ENCODE measurements around the gene EDIL3.
A peak's percentile ranks its signal among the peaks of the same experiment; 100 is the strongest.

EDIL3 gene

DNA sequence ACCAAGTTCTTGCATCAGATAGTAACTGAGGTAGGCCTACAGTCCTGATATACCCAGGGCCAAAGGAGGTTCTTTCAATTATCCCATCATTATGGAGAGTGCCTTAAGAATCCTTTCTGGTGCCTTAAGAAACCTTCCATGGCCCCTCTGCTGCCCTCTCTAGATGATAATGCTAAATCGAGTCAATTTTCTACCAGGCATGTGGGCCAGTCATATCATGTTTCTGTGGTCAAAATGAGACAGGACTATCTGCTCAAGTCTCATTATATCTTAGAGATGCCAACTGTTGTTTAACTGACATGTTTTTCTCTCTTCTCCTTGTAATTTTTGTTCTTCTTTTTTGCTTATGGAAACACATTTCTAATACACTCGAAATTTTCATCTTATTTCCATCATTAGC is 127.6 kb downstream of the EDIL3 start:
- no peak for DNase-seq

DNA sequence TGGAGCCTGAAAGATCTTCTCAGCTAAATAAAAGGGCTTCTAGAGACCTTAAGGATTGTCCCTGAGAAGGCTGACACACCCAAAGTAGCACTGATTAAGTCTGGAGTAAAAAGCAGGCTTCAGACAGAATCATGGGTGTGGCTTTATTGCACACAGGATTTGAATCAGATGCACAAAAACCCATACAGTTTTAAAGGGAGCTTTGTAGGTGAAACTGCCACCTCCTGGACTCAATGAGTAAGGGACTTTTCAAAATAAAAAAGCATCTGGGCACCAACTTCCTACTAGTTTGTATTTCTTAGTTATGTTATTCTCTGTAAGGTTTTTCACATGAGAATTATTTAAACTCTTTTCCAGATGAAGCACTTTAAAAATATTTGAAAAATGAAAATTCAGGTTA is 129.4 kb downstream of the EDIL3 start:
- peak in 3 of 4 experiments; percentile 2 to 13 (median 4) for DNase-seq

DNA sequence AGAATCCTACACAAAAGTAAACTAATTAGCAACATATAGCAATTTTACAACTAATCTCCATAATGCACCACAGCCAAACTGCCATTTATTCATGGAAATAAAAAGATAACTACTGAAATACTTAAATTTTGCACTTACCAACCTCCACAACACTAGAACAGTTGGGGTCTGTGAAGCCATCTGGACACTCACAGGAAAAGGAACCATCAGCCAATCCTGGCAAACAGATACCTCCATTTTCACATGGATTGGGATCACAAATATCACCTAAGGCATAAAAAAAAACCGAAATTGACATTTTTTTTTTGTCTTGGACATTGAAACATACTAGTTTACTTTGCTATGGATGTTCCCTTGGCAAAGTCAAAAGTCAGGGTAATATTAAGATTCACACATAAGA is 130.7 kb downstream of the EDIL3 start:
- no peak for DNase-seq

DNA sequence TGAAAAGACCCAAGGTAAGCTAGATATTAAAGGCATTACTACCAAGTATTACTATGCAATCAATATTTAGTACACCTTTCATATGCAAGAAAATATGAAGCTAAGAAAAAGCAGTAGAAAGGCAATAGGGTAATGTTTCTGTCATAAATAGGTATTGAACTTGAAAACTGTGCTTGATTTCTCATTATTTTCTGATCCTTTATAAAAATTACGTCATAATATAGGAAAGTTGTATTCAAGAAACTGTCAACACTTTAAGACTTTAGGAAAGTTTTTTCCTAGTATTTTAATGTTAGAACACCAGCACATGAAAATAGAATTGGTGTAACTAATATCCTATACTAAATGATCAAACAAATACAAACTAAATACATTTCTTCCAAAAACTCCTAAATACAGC is 133.2 kb downstream of the EDIL3 start:
- DNase-seq, result no peak

DNA sequence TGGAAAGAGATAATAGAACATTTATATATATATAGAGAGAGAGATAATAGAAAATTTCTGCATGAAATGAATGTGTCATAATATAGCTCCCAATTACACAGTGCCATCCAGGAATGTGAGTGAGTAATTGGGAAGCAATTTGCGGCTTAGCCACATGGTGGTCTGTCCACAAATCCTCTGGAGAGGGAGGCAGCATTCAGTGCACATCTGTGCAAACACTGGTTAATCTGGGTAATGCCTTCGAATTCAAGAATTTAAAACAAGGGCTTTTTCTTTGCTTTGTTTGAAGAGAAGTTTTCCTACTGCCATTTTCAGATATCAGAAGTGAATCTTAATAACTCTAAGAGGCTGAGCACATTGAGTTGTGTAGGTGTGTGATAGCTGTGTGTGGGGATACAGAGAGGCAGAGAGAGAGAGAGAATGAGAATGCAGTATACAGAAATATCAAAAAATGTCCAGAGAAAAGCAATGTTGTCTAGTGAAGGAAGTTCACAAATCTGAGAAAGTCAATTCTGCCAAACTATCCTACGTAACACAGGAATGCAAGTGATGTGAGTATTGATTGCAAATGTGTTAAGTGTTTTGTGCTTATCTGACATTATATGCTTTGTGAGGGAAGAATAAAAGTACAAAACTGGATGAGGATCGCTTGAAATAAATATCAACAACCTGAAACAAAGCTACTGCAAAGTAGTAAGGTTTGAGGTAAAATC is 134.6 kb downstream of the EDIL3 start:
- DNase-seq, result no peak

DNA sequence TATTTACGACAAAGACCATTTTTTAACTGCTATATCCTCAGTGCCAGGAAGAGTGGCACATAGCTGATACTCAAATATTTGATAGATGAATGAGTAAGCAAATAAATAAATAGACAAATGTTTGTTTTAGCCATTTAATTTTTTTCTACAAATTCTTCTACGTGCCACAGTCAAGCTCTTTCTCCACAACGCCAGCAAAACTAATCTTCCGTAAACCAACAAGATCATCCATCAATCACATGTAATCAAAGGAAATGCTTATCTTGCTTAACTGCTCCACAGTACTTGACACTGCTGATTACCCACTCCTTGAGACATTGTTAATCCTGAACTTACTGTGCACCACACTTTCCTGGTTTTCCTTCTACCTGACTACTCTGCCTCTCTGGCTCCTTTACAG is 136.7 kb downstream of the EDIL3 start:
- DNase-seq, result no peak

DNA sequence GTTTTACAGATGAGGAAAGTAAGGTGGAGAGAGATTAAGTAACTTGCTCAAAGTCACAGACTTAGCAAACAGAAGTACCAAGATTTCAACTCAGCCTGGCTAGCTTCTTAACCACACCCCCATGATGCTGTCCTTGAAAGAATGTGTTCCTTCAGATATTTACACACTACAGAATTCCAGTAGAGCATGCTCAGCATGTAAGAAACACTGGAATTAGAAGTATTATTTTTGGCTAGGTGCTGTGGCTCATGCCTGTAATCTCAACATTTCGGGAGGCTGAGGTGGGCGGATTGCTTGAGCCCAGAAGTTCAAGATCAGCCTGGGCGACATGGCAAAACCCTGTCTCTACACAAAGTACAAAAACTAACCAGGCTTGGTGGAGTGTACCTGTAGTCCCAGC is 142.4 kb downstream of the EDIL3 start:
- no peak for DNase-seq

DNA sequence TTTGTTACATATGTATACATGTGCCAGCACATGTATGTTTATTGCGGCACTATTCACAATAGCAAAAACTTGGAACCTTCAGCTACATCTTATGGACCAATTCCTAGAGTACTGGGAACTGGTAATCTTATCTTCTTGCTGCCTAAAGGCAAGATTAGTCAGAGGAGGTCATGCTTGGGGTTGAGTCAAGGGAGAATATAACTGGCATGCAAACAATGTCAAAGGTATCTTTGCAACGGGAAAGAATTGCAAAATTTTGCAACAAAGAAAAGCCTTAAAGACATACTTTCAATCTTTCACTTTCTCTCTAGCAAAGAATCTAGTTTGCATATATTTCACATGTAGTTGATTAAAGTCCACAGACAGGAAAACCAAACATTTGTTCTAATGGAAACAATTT is 145.2 kb downstream of the EDIL3 start:
- DNase-seq, result no peak

DNA sequence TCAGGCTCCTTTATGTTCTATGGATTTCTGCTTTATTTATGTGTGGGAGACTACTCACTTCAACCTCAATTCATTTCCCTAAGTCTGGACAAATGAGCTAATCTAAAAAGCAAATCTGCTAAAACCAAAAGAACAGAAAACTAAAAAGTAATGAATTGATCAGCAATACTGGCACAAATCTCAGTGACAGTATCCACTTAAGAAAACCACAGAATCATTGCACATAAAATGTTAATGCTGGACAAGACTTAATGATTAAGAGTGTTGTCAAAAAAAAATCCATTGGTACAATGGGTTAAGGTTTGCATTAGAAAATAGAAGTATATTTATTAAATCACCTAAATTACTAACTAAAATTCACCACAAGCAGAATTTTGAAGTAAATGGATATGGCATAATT is 147.6 kb downstream of the EDIL3 start:
- DNase-seq, result no peak

DNA sequence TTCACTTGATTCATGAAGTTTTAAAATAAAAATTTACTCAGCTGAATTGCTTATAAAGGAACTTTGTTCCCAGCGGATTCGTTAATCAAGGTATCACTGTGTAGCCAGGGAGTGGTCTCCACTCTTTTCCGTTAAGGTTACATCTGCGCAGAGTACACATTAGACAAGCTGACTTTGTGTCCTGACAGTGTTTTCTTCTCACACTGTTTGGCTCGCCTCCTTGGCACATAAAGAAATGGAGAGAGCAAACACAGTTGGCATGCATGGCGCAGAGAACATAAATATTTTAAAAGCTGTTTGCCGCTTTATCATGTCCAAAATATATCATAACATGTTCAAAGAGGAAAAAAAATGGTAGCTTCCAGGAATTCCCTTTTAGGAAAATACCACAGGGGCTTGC is 153.2 kb downstream of the EDIL3 start:
- no peak for DNase-seq

DNA sequence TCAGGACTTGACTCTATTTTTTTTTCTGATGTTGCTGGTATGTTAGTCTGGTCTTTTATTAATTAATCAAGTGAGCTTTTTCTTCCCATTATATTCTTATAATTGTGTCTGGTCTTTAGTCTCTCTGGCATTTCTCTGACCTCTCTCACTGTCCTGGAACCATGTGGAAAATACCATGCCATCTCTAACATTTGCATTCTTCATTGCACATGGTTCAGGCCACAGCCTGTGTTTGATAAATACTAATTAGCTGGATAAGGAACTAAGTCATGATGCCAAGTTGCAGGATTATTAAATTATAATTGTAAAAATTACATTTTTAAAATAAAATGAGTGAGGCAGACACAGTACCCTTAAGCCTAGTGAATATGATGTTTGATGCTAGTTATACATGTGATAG is 155.6 kb downstream of the EDIL3 start:
- no peak for DNase-seq

DNA sequence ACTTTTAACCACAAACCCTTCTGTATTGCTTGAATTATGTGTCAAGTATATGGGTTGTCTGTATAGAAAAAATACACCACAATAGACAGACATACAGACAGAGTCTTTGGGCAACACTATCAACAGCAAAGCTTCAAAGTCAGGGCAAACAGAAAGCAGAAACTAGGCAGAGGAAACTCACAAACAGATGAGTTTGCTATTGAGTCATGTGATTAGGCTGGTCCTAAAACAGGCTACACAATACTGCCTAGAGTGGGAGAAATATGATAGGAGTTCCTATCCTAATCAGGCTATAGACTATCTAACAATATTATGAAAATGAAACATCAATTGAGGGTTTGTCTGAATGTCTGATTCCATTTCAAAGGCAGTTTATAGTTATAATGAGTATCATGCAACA is 156.4 kb downstream of the EDIL3 start:
- DNase-seq, result peak in 2 of 4 experiments; percentile 3 to 39

DNA sequence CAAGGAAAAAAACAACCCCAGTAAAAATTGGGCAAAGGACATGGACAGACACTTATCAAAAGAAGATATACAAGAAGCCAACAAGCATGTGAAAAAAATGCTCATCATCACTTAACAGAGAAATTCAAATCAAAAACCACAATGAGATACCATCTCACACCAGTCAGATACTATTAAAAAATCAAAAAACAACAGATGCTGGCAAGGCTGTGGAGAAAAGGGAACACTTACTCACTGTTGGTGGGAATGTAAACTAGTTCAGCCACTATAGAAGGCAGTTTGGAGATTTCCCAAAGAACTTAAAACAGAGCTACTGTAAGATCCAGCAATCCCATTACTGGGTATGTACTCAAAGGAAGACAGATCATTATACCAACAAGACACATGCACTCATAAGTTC is 157.4 kb downstream of the EDIL3 start:
- DNase-seq, result no peak

DNA sequence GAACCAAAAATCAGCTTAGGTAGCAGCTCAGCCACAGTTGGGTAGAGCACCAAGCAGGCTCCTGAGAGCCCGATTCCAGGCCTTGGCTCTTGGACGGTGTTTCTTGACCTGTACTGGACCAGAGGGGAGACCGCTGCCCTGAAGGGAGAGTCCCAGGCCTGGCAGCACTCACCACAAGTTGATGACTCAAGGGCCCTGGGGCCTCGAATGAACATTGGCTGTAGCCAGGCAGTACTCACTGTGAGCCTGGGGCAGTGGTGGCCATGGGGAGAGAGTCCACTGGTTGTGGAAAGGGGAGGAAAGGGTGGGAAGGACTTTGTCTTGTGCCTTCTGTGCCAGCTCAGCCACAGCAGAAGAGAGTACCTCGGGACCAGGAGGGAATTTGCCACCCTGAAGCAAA is 166.1 kb downstream of the EDIL3 start:
- no peak for DNase-seq

DNA sequence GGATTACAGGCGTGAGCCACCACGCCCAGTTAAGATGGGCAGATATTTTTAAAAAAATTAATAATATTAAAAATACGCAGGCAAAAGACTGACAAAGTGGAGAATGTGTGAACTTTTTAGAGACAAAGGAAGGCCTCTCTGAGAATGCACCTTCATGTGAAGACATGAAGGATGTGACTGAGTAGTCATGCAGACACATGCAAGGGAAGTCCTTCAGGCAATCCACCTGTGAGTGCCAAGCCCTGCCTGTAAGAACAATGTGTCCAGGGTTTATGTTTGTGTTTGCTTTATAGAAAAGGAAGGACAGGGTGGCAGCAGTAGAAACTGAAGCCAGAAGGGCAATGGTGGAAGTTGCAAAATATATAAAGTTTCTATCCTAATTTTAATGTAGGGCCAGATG is 169.2 kb downstream of the EDIL3 start:
- no peak for DNase-seq

DNA sequence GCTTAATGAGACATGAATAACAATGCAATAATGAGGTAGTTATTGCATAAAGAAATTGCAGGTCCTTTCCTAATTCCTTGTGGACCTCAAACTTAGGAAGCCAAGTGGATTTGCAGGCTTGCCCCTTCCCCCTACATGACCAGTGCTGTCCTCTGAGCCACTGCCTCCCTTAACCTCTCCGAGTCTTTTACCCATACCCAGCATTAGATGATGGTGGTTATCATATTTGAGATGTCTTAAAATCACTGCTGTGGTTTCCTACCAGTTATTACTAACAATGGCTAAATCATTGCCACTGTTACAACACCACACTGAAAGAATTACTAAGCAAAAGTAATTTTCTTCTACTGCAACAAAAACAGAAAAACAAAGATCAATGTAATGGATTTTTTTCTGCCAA is 170.8 kb downstream of the EDIL3 start:
- DNase-seq, result no peak

DNA sequence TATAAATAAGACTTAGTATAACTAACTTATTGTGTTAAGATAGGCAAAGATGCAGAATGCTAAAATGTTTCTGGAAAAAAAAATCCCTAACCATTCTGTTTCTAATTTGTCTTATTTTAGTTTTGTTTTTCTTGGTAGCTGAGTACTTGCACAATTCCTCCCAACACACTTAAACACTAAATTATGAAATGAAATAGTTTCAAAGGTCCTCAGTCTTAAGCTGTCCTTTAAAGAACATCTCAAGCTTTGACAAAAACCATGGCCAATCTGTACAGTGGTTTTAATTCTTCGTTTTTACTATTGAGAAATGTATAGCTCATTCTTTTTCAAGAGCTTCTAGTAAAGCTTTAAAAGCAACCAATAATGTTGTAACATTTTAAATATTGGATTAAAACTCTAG is 171.5 kb downstream of the EDIL3 start:
- DNase-seq, result no peak

DNA sequence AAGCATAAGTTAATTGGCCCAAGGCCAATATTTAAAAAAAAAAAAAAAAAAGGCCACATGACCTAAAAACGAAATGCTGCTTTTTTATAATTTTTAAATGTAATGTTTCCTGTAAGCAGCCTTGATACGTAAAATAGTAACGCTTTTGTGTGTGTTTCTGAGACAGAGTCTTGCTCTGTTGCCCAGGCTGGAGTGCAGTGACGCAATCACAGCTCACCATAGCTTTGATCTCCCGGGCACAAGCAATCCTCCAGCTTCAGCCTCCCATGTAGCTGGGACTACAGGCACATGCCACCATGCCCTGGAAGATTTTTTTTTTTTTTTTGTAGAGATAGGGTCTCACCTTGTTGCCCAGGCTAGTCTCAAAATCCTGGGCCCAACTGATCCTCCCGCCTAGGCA is 179.9 kb downstream of the EDIL3 start:
- DNase-seq, result no peak

DNA sequence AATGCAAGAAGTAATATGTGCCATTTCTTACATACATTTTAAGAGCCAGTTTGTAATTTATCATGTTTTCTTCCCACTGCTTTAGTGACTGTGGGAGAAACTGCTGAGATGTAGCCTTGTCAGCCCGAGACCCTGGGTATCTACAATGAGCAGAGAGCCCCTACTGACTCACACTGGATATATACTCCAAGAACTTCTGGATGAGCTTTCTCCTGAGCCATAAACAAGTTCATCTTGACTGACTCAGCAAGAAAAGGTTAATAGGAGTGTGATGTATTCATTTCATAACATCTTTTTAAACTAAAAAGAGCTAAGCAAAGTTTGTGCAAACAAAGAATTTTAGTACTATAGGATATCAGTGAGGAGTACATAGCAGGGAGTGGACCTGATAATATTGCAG is 182.5 kb downstream of the EDIL3 start:
- DNase-seq, result no peak

DNA sequence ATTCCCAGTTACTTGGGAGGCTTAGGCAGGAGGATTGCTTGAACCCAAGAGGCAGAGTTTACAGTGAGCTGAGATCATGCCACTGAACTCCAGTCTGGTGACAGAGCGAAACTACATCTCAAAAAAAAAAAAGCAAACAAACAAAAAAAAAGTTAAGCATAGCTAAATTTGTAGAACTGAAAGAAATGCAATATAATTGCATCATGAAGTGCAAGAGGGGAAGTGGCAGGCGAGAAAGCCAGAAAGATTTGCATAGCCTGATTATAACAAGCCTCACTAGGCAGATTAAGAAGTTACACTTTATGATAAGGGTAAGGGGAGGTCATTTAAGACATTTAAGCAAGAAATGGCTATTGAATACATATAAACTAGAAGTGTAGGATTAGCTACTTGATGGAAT is 187.1 kb downstream of the EDIL3 start:
- DNase-seq, result peak; percentile 7 to 64 (median 38)

DNA sequence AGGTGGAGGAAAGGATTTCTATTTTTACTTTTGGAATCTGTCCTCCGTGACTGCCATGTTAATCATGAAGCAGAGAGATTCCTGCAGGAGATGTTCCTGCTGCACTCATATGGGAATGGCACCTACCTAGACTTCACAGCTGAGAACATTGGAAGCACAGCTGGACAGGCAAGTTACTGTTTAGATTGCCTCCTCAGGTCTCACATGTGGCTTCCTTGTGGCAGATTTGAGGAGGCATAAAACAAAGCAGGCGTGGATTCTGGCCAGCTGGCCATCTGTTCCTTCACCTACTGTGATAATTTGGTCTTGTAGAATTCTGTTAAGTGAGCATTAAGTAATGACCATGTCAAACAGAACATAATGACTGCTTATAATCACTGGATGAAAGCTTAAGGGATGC is 193.4 kb downstream of the EDIL3 start:
- DNase-seq, result no peak

DNA sequence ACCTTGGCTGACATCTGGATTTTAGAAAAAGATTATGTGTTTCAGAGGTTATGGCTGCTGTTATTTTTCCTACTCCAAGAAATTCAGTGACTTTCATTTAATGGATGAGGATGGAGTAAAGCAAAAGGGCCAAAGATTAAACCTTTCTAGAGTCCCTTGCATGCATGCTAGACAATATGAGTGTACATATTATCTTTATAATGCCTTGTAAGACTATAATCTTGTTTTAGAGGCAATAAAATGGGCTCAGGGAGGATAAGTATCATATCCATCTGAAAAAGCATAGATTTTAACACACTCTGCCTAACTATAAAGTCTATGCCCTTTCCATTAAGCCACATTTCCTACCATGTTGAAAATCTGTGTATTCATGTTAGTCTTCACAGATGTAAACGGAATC is 199.8 kb downstream of the EDIL3 start:
- DNase-seq, result no peak

DNA sequence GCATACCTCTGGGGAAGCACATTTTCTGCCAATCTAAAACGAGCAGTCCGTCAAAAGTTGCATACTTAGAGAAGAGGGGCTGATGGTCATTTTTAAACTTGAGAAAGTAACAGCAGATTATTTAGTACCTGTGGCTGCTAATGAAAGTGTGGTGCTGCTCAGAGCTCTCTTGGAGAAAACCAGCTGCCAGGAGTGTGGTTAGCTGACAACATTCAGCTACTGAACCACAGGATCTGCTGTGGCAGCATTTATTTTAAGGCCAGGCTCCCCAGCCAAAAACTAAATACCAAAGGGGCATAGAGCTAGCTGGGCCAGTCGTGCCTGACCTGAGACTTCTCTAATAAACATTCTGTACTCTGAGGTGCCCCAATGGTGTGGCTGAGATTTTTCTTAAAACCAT is 203.6 kb downstream of the EDIL3 start:
- DNase-seq, result no peak

DNA sequence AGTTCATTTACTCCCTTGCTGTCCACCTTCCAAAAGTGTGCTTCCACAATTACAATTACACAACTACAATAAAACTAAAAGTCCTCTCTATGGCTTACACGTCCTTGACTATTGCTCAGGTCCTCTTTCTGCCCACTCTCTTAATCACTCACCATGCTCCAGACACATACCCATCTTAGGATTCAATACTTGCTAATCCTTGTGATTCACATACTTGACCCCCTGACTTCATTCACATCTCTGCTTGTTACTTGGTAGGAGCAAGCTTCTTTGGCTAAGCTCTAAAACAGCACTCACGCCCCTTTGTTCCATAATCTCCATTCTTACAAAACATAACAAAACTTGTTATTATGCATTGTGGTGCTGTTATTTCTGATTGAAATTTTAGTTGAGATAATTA is 215.8 kb downstream of the EDIL3 start:
- DNase-seq, result no peak

DNA sequence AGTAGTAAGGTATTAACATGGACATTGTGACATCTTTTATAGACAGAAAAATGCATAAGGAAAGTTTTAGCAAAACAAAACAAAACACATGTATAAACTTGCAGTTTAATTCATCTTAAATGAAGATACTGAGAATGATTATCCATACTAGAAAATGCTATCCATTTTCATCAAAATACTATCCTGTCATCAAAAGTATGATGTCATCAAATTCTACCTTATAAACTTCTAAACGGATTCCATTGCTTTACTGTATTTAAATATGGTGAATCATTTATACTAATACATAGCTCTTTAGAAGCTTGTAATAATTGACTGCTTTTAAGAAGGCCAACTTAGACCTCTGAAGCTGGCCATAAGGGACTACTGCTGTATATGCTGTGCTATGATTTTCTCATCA is 221.0 kb downstream of the EDIL3 start:
- no peak for DNase-seq

Measured in suppressor macrophage (primary cell).